ENCODE measurements around the gene NHEJ1. TPM values are rescaled to one million over a fixed set of nuclear protein-coding genes. Genes with fewer than 3 reads are reported as not detected.

The NHEJ1 gene
- total RNA-seq, 6 donors from 2014 or later = 7.9 to 26.2 (median 14.3) TPM

GRCh38 chr2:219197388-219197787 is 36.8 kb upstream of the NHEJ1 start:
- H3K36me3 ChIP-seq = no peaks in the 10 kb centered on the region
- no peaks in the 10 kb centered on the region for H3K27me3 ChIP-seq
- DNase-seq = no peak
- 90 to 100% methylated on average over 1 of the region's 1 CpG for WGBS, 2 donors
- no peak overlapping the region for H3K27ac ChIP-seq
- TF ChIP-seq EP300 (IDR thresholded peaks at IDR 0.05) (no peak), POLR2AphosphoS5 (IDR thresholded peaks at IDR 0.05) (no peak), POLR2A (IDR thresholded peaks at IDR 0.05) (no peak)
- TF ChIP-seq, protein P1, sequence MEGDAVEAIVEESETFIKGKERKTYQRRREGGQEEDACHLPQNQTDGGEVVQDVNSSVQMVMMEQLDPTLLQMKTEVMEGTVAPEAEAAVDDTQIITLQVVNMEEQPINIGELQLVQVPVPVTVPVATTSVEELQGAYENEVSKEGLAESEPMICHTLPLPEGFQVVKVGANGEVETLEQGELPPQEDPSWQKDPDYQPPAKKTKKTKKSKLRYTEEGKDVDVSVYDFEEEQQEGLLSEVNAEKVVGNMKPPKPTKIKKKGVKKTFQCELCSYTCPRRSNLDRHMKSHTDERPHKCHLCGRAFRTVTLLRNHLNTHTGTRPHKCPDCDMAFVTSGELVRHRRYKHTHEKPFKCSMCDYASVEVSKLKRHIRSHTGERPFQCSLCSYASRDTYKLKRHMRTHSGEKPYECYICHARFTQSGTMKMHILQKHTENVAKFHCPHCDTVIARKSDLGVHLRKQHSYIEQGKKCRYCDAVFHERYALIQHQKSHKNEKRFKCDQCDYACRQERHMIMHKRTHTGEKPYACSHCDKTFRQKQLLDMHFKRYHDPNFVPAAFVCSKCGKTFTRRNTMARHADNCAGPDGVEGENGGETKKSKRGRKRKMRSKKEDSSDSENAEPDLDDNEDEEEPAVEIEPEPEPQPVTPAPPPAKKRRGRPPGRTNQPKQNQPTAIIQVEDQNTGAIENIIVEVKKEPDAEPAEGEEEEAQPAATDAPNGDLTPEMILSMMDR (IDR thresholded peaks at IDR 0.05) = no peak
- ATAC-seq (ENCODE audit: low FRiP score in 2 of 2) = no peak
- H3K9me3 ChIP-seq = no peaks in the 10 kb centered on the region
- H3K4me1 ChIP-seq = no peaks in the 10 kb centered on the region
- H3K4me3 ChIP-seq = no peak overlapping the region

GRCh38 chr2:219186754-219187456 is 26.3 kb upstream of the NHEJ1 start:
- Histone ChIP-seq H3K9me3 (no peaks in the 10 kb centered on the region), H3K27me3 (no peaks in the 10 kb centered on the region), H3K4me1 (no peaks in the 10 kb centered on the region), H3K4me3 (no peak overlapping the region), H3K36me3 (peaks cover 12 to 31% (median 22%) of the 10 kb centered on the region in 4 donors), H3K27ac (no peak overlapping the region)
- DNase-seq = no peak
- TF ChIP-seq EP300 (IDR thresholded peaks at IDR 0.05) = no peak
- TF ChIP-seq, protein P1 (IDR thresholded peaks at IDR 0.05) = no peak
- 84 to 90% methylated on average over 7 of the region's 7 CpGs for WGBS, 2 donors
- no peak for ATAC-seq (ENCODE audit: low FRiP score in 2 of 2)

GRCh38 chr2:219184121-219184520 is 23.5 kb upstream of the NHEJ1 start:
- Histone ChIP-seq H3K27ac (no peak overlapping the region), H3K9me3 (no peaks in the 10 kb centered on the region), H3K4me3 (no peak overlapping the region), H3K36me3 (peaks cover 22 to 55% (median 44%) of the 10 kb centered on the region in 4 donors), H3K27me3 (no peaks in the 10 kb centered on the region), H3K4me1 (peaks cover 5 to 10% (median 7%) of the 10 kb centered on the region in 4 donors)
- no peak for DNase-seq
- no peak for ATAC-seq (ENCODE audit: low FRiP score in 2 of 2)
- TF ChIP-seq, protein P1 (IDR thresholded peaks at IDR 0.05) = no peak
- no peak for TF ChIP-seq POLR2A (IDR thresholded peaks at IDR 0.05)
- WGBS, 2 donors = 88 to 96% methylated on average over 2 of the region's 2 CpGs

DNA sequence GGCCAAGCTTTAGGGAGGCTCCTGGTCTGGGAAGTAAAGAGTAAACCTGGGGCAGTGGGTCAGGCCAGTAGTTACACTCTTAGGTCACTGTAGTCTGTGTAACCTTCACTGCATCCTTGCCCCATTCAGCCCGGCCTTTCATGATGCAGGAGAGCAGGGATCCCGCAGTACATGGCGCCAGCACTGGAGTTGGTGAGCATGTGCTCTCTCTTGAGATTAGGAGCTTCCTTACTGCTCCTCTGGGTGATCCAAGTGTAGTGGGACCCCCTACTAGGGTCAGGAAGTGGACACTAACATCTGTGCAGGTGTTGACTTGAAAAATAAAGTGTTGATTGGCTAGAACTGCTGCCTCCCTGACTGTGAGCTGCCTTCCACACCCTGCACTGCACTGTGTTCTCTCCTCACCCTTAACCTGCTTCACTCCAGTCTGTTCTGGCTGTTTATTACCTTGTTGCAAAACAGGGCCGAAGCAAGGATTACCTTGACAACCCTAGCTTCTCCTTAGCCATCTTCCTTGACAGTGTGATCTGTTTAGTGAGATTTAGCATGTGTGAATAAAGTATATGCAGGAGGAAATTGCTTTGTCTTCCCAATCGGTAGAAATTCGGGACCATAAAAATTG is 22.6 kb upstream of the NHEJ1 start:
- H3K27ac ChIP-seq = no peak overlapping the region
- TF ChIP-seq EP300 (IDR thresholded peaks at IDR 0.05) (no peak), POLR2AphosphoS5 (IDR thresholded peaks at IDR 0.05) (no peak)
- TF ChIP-seq, protein P1 (IDR thresholded peaks at IDR 0.05) = no peak
- no peak for ATAC-seq (ENCODE audit: low FRiP score in 2 of 2)
- H3K4me1 ChIP-seq = peaks cover 12 to 17% (median 13%) of the 10 kb centered on the region in 4 donors
- H3K27me3 ChIP-seq = no peaks in the 10 kb centered on the region
- 92 to 94% methylated on average over 4 to 6 of the region's 6 CpGs for whole genome bisulfite sequencing, 2 donors
- no peak overlapping the region for H3K4me3 ChIP-seq
- no peaks in the 10 kb centered on the region for H3K9me3 ChIP-seq
- no peak for DNase-seq
- H3K36me3 ChIP-seq = peaks cover 22 to 55% (median 44%) of the 10 kb centered on the region in 4 donors
